ENCODE data around the gene RCBTB2.

The RCBTB2 gene

GRCh38 chr13:48562296-48563066, 29.6 kb upstream of the RCBTB2 start:
- DNase-seq, result no peak

- peak; percentile 53 to 62 for DNase-seq
Measured at GRCh38 chr13:48561466-48562235, 28.8 kb upstream of the RCBTB2 start.

GRCh38 chr13:48560657-48561337, 27.9 kb upstream of the RCBTB2 start:
- DNase-seq, result no peak

GRCh38 chr13:48559638-48560320, 26.9 kb upstream of the RCBTB2 start:
- DNase-seq, result peak in 1 of 2 donors; percentile 62

- no peak for DNase-seq
Measured at GRCh38 chr13:48556817-48557216, 23.9 kb upstream of the RCBTB2 start.

- no peak for DNase-seq
Measured at GRCh38 chr13:48555441-48555840, 22.6 kb upstream of the RCBTB2 start.

GRCh38 chr13:48551329-48551728, 18.4 kb upstream of the RCBTB2 start:
- no peak for DNase-seq

GRCh38 chr13:48549658-48550057, 16.8 kb upstream of the RCBTB2 start:
- no peak for DNase-seq

- DNase-seq, result no peak
Measured at GRCh38 chr13:48547663-48548092, 14.8 kb upstream of the RCBTB2 start.

GRCh38 chr13:48545608-48546007, 12.7 kb upstream of the RCBTB2 start:
- DNase-seq, result no peak

- peak; percentile 53 to 77 for DNase-seq
Measured at GRCh38 chr13:48542581-48543341, 9.9 kb upstream of the RCBTB2 start.

- no peak for DNase-seq
Measured at GRCh38 chr13:48542138-48542537, 9.3 kb upstream of the RCBTB2 start.

GRCh38 chr13:48539550-48539949, 6.7 kb upstream of the RCBTB2 start:
- no peak for DNase-seq

- peak; percentile 54 to 81 for DNase-seq
Measured at GRCh38 chr13:48536621-48537250, 3.9 kb upstream of the RCBTB2 start.

GRCh38 chr13:48535766-48536165, 2.9 kb upstream of the RCBTB2 start:
- peak; percentile 83 to 90 for DNase-seq

- DNase-seq, result no peak
Measured at GRCh38 chr13:48534911-48535501, 2.1 kb upstream of the RCBTB2 start.

- peak in 1 of 2 donors; percentile 31 for DNase-seq
Measured at GRCh38 chr13:48533961-48534600, 1.2 kb upstream of the RCBTB2 start.

GRCh38 chr13:48532256-48532505, 699 bp downstream of the RCBTB2 start:
- DNase-seq, result peak in 1 of 2 donors; percentile 45

- DNase-seq, result no peak
Measured at GRCh38 chr13:48531416-48532255, 1.2 kb downstream of the RCBTB2 start.

GRCh38 chr13:48530833-48531232, 2.0 kb downstream of the RCBTB2 start:
- no peak for DNase-seq

Measured in inflammatory macrophage treated with lipopolysaccharide for 1 hour (primary cell).